B cell (primary cell): ENCODE data around the gene TAF4. TPM values are rescaled to one million over a fixed set of nuclear protein-coding genes. Genes with fewer than 3 reads are reported as not detected.

Experiments
- ATAC-seq: fragments of 200-7000 bp; cut with Tn5 transposase; one replicate; pipeline ENCODE4 v1.10.0; 2021; ENCODE audit warnings: low read depth, mild to moderate bottlenecking, moderate number of reproducible peaks, moderate library complexity
- CTCF ChIA-PET: fragments of 350-600 bp; sonication (Branson Sonifier 250); formaldehyde crosslinking; loops from one replicate; lab custom pipeline; 2021; ENCODE audit warnings: antibody characterized with exemption, inconsistent platforms; lab: Charles Lee
- POLR2A ChIA-PET: fragments of 350-600 bp; sonication (Branson Sonifier 250); formaldehyde crosslinking; loops from one replicate; lab custom pipeline; 2021; ENCODE audit warnings: antibody characterized with exemption; lab: Charles Lee
- DNase-seq: peaks from one replicate; pipeline ENCODE4 v3.0.0; 2013
- H2AFZ ChIP-seq: 2 replicates; pipeline ENCODE4 v1.6.1; 2012; ENCODE audit warnings: mild to moderate bottlenecking, low read depth, low read length; ENCODE audit not compliant: insufficient read depth, poor library complexity, severe bottlenecking
- H3K27ac ChIP-seq, 2 donors: 1 replicate in 1 of 2; 2 replicates in 1 of 2; pipeline ENCODE4 v1.5.1; 2012 to 2013; ENCODE audit warnings: low read length in 2 of 2, mild to moderate bottlenecking in 2 of 2, moderate library complexity in 1 of 2
- H3K27me3 ChIP-seq, 4 experiments: fragments of 200-600 bp in 1 of 4; sonication (generic) in 1 of 4; replicated peaks in 1 of 4; 1 replicate in 2 of 4; 2 replicates in 2 of 4; pipeline versions ENCODE4 v1.6.1 to v1.7.0; 2013 to 2016; ENCODE audit warnings: low read length in 3 of 4, mild to moderate bottlenecking in 2 of 4, mixed read lengths in 1 of 4, moderate library complexity in 1 of 4; ENCODE audit not compliant: insufficient read depth in 4 of 4, control insufficient read depth in 3 of 4; ENCODE audit errors: control extremely low read depth in 1 of 4
- H3K36me3 ChIP-seq, 2 experiments: replicated peaks in 1 of 2; 1 replicate in 1 of 2; 2 replicates in 1 of 2; pipeline versions ENCODE4 v1.6.1 to v1.7.1; 2013; ENCODE audit warnings: low read length in 1 of 2; ENCODE audit not compliant: insufficient read depth in 2 of 2, control insufficient read depth in 1 of 2; ENCODE audit errors: control extremely low read depth in 1 of 2, extremely low read depth in 1 of 2
- H3K4me1 ChIP-seq, 2 donors: fragments of 200-600 bp in 1 of 2; sonication (generic) in 1 of 2; 1 replicate in 1 of 2; 2 replicates in 1 of 2; pipeline versions ENCODE4 v1.5.1 to v1.6.1; 2013 to 2017; ENCODE audit warnings: low read length in 2 of 2; ENCODE audit not compliant: control insufficient read depth in 2 of 2, insufficient read depth in 2 of 2
- H3K4me2 ChIP-seq: replicated peaks from 2 replicates; pipeline ENCODE3; 2012; ENCODE audit warnings: mild to moderate bottlenecking, low read depth, low read length; ENCODE audit not compliant: poor library complexity, severe bottlenecking
- H3K4me3 ChIP-seq, 5 experiments: fragments of 200-600 bp in 1 of 5; sonication (generic) in 1 of 5; 1 replicate in 3 of 5; 2 replicates in 2 of 5; pipeline versions ENCODE4 v1.5.1 to v1.7.0; 2011 to 2016; ENCODE audit warnings: low read length in 4 of 5, mild to moderate bottlenecking in 4 of 5, low read depth in 2 of 5, control low read depth in 1 of 5, moderate library complexity in 1 of 5; ENCODE audit not compliant: insufficient read depth in 1 of 5; ENCODE audit errors: control extremely low read depth in 1 of 5, extremely low read depth in 1 of 5
- H3K79me2 ChIP-seq: fragments of 200-600 bp; sonication (generic); one replicate; pipeline ENCODE4 v1.6.0; 2016; ENCODE audit warnings: low read length; ENCODE audit not compliant: control insufficient read depth, insufficient read depth
- H3K9ac ChIP-seq: fragments of 200-600 bp; sonication (generic); 2 replicates; pipeline ENCODE4 v1.6.1; 2017; ENCODE audit warnings: mild to moderate bottlenecking, low read length, moderate library complexity
- H3K9me3 ChIP-seq, 3 donors: one replicate each; pipeline versions ENCODE4 v1.6.1 to v1.7.1; 2013; ENCODE audit warnings: low read length in 2 of 3; ENCODE audit not compliant: control insufficient read depth in 2 of 3, insufficient read depth in 1 of 3; ENCODE audit errors: control extremely low read depth in 1 of 3
- H4K20me1 ChIP-seq: 2 replicates; pipeline ENCODE4 v1.6.0; 2012; ENCODE audit warnings: mild to moderate bottlenecking, low read length; ENCODE audit not compliant: insufficient read depth, control insufficient read depth, poor library complexity, severe bottlenecking
- H3K27ac Mint-ChIP-seq: one replicate; pipeline ENCODE4 v1.8.0; 2021; ENCODE audit warnings: mixed read lengths
- H3K27me3 Mint-ChIP-seq: one replicate; pipeline ENCODE4 v1.8.0; 2021; ENCODE audit warnings: mixed read lengths
- H3K4me1 Mint-ChIP-seq: one replicate; pipeline ENCODE4 v1.8.0; 2021; ENCODE audit warnings: mixed read lengths
- H3K4me3 Mint-ChIP-seq: one replicate; pipeline ENCODE4 v1.8.0; 2021; ENCODE audit warnings: mixed read lengths
- H3K9me3 Mint-ChIP-seq: one replicate; pipeline ENCODE4 v1.8.0; 2022; ENCODE audit warnings: mixed read lengths; ENCODE audit not compliant: insufficient read depth
- CTCF ChIP-seq: fragments of 200-600 bp; IDR thresholded peaks from one replicate; pipeline ENCODE4 v1.8.0; 2022; ENCODE audit warnings: antibody characterized with exemption, mild to moderate bottlenecking
- EZH2 ChIP-seq: IDR thresholded peaks from 2 replicates; pipeline ENCODE4 v1.6.1; 2012; ENCODE audit warnings: borderline replicate concordance, low read depth, mild to moderate bottlenecking, moderate library complexity, low read length; ENCODE audit not compliant: insufficient read depth, poor library complexity, severe bottlenecking
- WGBS: methylation state at CpG from one replicate; pipeline ENCODE4 v1.1.5; 2013; ENCODE audit warnings: missing lambda C conversion rate; ENCODE audit not compliant: insufficient coverage; 5-methylcytosine and 5-hydroxymethylcytosine counted together
- intact Hi-C: fragments of 100-400 bp; cut with micrococcal nuclease; formaldehyde crosslinking; loops from one replicate; pipeline ENCODE4 v1.10.0; 2022
- polyA plus RNA-seq: library from polyadenylated mRNA; depleted of rRNA; stranded (reverse); fragments of >200 nt; gene quantifications from 2 replicates; pipeline ENCODE4 v1.2.3, GENCODE V29; 2012
- total RNA-seq, 2 donors: library from RNA; stranded (reverse); fragments of 120-200 nt in 1 of 2; gene quantifications; 1 replicate in 1 of 2; 2 replicates in 1 of 2; pipeline versions ENCODE4 v1.2.3 to v1.2.4, GENCODE V29; 2013 to 2022

Gene TAF4
- total and polyA plus RNA-seq, 2 donors (not counting 1 experiment from before 2014, with no cell fraction given): 13.9 to 39.5 TPM

GRCh38 chr20:62022575-62023139 is 43.0 kb downstream of the TAF4 start:
- Histone ChIP-seq H3K4me2 (no peak overlapping the region), H3K27me3 (no peaks in the 10 kb centered on the region), H3K79me2 (peaks cover 100% of the 10 kb centered on the region), H3K27ac (no peak overlapping the region), H3K9me3 (peaks cover 0 to 13% (median 0%) of the 10 kb centered on the region in 3 donors), H4K20me1 (peaks cover 93% of the 10 kb centered on the region), H2AFZ (no peak overlapping the region), H3K4me1 (peaks cover 4 to 11% of the 10 kb centered on the region in 2 donors), H3K9ac (no peak overlapping the region), H3K4me3 (no peak overlapping the region), H3K36me3 (no peaks in the 10 kb centered on the region)
- ChIA-PET CTCF (interaction anchor here (2.2 kb wide), 1 partner anchor 12 kb away, joined by 7 read pairs; no protein-coding TSS in a partner anchor), POLR2A (no interaction called here)
- Mint-ChIP-seq H3K4me3 (no peak overlapping the region), H3K9me3 (no peaks in the 10 kb centered on the region), H3K27me3 (no peaks in the 10 kb centered on the region), H3K27ac (no peak overlapping the region), H3K4me1 (peaks cover 38% of the 10 kb centered on the region)
- DNase-seq: no peak
- ATAC-seq: no peak
- WGBS: 99% methylated on average over 13 of the region's 14 CpGs
- intact Hi-C loops: no loop called here
- TF ChIP-seq CTCF (no peak), EZH2 (no peak)

- H3K4me3 ChIP-seq: no peak overlapping the region
- H3K27ac Mint-ChIP-seq: no peak overlapping the region
- H2AFZ ChIP-seq: no peak overlapping the region
- intact Hi-C loops: no loop called here
- H3K4me2 ChIP-seq: no peak overlapping the region
- H3K27ac ChIP-seq: no peak overlapping the region
- ATAC-seq (no peak), DNase-seq (no peak)
- peaks cover 4 to 11% of the 10 kb centered on the region in 2 donors for H3K4me1 ChIP-seq
- H3K79me2 ChIP-seq: peaks cover 98% of the 10 kb centered on the region
- H3K4me1 Mint-ChIP-seq: peaks cover 33% of the 10 kb centered on the region
- no peaks in the 10 kb centered on the region for H3K36me3 ChIP-seq
- peaks cover 0 to 13% (median 0%) of the 10 kb centered on the region in 3 donors for H3K9me3 ChIP-seq
- POLR2A ChIA-PET: no interaction called here
- H3K27me3 Mint-ChIP-seq: no peaks in the 10 kb centered on the region
- TF ChIP-seq CTCF (no peak), EZH2 (no peak)
- WGBS: 95% methylated on average over 15 of the region's 19 CpGs
- CTCF ChIA-PET: interaction anchor here (2.2 kb wide), 1 partner anchor 11 kb away, joined by 7 read pairs; no protein-coding TSS in a partner anchor
- no peak overlapping the region for H3K4me3 Mint-ChIP-seq
- peaks cover 89% of the 10 kb centered on the region for H4K20me1 ChIP-seq
- H3K9me3 Mint-ChIP-seq: no peaks in the 10 kb centered on the region
- H3K9ac ChIP-seq: no peak overlapping the region
- no peaks in the 10 kb centered on the region for H3K27me3 ChIP-seq
Observed at GRCh38 chr20:62021793-62022385, 43.8 kb downstream of the TAF4 start.
